Stimulated activated CD8-positive, alpha-beta memory T cell treated with anti-CD3 and anti-CD28 coated beads, Interleukin-2, amount 100 ng/mL, for 48 hours (primary cell): ENCODE data around the gene TRRAP.

ENCODE experiments used
- DNase-seq, 2 donors: peaks; one replicate each; pipeline ENCODE4 v3.0.0-alpha.2; 2020; ENCODE audit warnings: low read depth in 2 of 2

The TRRAP gene

DNA sequence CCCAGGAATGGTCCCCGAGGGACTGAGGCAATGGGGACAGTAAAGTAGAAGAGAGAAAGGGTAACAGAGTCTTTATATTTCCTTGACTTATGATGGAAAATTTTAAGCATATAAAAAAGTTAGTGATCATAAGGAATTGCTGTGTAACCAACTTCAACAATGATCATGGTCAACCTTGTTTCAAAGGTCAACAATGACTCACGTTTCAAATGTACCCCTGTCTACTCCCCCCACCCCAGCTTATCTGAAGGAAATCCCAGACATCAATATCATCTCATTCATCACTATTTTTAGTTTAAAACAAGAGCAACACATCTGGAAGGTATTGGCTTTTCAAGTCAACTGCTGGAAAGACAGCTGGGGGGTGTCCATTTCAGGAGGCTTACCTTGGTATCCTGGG, 172.6 kb downstream of the TRRAP start:
- DNase-seq = no peak

DNA sequence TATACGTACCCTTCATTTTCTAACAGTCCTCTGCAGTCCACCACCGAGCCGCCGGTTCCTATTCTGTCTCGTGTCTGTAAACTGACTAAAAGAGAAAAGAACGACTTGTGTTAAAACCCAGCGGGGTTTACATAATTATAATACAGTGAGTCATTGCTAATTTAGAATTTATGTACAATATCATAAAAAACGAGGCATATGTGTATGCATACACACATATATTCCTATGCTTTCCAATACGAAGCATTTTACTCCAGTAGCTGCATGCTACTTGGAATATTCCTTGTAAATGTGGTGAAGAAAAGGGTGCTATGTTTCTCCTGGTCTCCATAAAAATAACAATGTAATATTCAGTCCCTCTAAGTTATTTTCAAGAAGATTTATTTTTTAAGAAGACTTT, 176.4 kb downstream of the TRRAP start:
- no peak for DNase-seq

GRCh38 chr7:99061001-99061776, 182.9 kb downstream of the TRRAP start:
- no peak for DNase-seq
